Parathyroid adenoma (tissue), 2 donors: Measurements from ENCODE around the gene HHIPL2.
"Not testable (repeated sequence)": the region's sequence is repeated elsewhere in the genome, so short reads cannot be mapped to it uniquely, and the experiment has no call there.

Experiments used
- H2AFZ ChIP-seq: fragments of 300-600 bp; sonication (generic); one replicate; pipeline ENCODE4 v1.7.0; 2017; ENCODE audit warnings: antibody characterized with exemption, mild to moderate bottlenecking
- H3K27ac ChIP-seq: fragments of 300-600 bp; sonication (generic); one replicate; pipeline ENCODE4 v1.7.0; 2017
- H3K27me3 ChIP-seq: fragments of 300-600 bp; sonication (generic); one replicate; pipeline ENCODE4 v1.7.0; 2017; ENCODE audit warnings: low read length; ENCODE audit not compliant: control insufficient read depth, insufficient read depth
- H3K36me3 ChIP-seq: fragments of 300-600 bp; sonication (generic); one replicate; pipeline ENCODE4 v1.7.0; 2017; ENCODE audit warnings: low read length; ENCODE audit not compliant: control insufficient read depth, insufficient read depth
- H3K4me1 ChIP-seq: fragments of 300-600 bp; sonication (generic); one replicate; pipeline ENCODE4 v1.7.0; 2017; ENCODE audit warnings: control low read depth
- H3K4me2 ChIP-seq: fragments of 300-600 bp; sonication (generic); one replicate; pipeline ENCODE4 v1.7.0; 2017; ENCODE audit warnings: low read length
- H3K4me3 ChIP-seq: fragments of 300-600 bp; sonication (generic); one replicate; pipeline ENCODE4 v1.7.0; 2017; ENCODE audit warnings: low read depth, low read length
- H3K79me2 ChIP-seq: fragments of 300-600 bp; sonication (generic); one replicate; pipeline ENCODE4 v1.7.0; 2017; ENCODE audit warnings: control low read depth
- H3K9ac ChIP-seq: fragments of 300-600 bp; sonication (generic); one replicate; pipeline ENCODE4 v1.7.0; 2017; ENCODE audit warnings: mild to moderate bottlenecking
- H3K9me3 ChIP-seq: fragments of 300-600 bp; sonication (generic); one replicate; pipeline ENCODE4 v1.7.0; 2017; ENCODE audit warnings: low read length; ENCODE audit not compliant: control insufficient read depth
- donor health status: primary hyperparathyroidism.

Gene HHIPL2

GRCh38 chr1:222479567-222479966 lies 68.3 kb downstream of the HHIPL2 start:
- not testable (repeated sequence) for H3K79me2 ChIP-seq, H3K4me1 ChIP-seq, H2AFZ ChIP-seq, H3K4me3 ChIP-seq, H3K27ac ChIP-seq, H3K9me3 ChIP-seq, H3K36me3 ChIP-seq, H3K4me2 ChIP-seq, H3K27me3 ChIP-seq, H3K9ac ChIP-seq

GRCh38 chr1:222476436-222476835 lies 71.5 kb downstream of the HHIPL2 start:
- H3K4me3 ChIP-seq, H3K36me3 ChIP-seq, H2AFZ ChIP-seq, H3K9ac ChIP-seq, H3K4me2 ChIP-seq, H3K79me2 ChIP-seq, H3K27ac ChIP-seq, H3K27me3 ChIP-seq, H3K9me3 ChIP-seq, H3K4me1 ChIP-seq: not testable (repeated sequence)

GRCh38 chr1:222473717-222474116 lies 74.2 kb downstream of the HHIPL2 start:
- not testable (repeated sequence) for H3K4me1 ChIP-seq, H3K27me3 ChIP-seq, H3K4me2 ChIP-seq, H3K27ac ChIP-seq, H3K9me3 ChIP-seq, H2AFZ ChIP-seq, H3K79me2 ChIP-seq, H3K36me3 ChIP-seq, H3K9ac ChIP-seq, H3K4me3 ChIP-seq

- H3K4me1 ChIP-seq, H3K4me3 ChIP-seq, H3K79me2 ChIP-seq, H3K9ac ChIP-seq, H3K36me3 ChIP-seq, H3K27ac ChIP-seq, H3K4me2 ChIP-seq, H2AFZ ChIP-seq, H3K27me3 ChIP-seq, H3K9me3 ChIP-seq: not testable (repeated sequence)
These were observed 74.9 kb downstream of the HHIPL2 start for GRCh38 chr1:222472776-222473540.
